Thyroid gland (tissue), 4 donors: ENCODE measurements around the gene TBC1D5. TPM values are rescaled to one million over a fixed set of nuclear protein-coding genes. Genes with fewer than 3 reads are reported as not detected.

ENCODE experiments used
- DNase-seq, 2 donors: peaks; one replicate each; pipeline ENCODE4 v3.0.0-alpha.2; 2019
- H3K27ac ChIP-seq, 3 donors: fragments of 200-600 bp; sonication (generic); 1 replicate in 2 of 3; 2 replicates in 1 of 3; pipeline ENCODE4 v1.5.1; 2016 to 2019; ENCODE audit warnings: mild to moderate bottlenecking in 1 of 3, moderate library complexity in 1 of 3
- H3K27me3 ChIP-seq: fragments of 200-600 bp; sonication (generic); one replicate; pipeline ENCODE4 v1.5.1; 2019
- H3K36me3 ChIP-seq, 2 donors: fragments of 200-600 bp; sonication (generic); one replicate each; pipeline ENCODE4 v1.5.1; 2016 to 2019
- H3K4me1 ChIP-seq, 2 donors: fragments of 200-600 bp; sonication (generic); one replicate each; pipeline ENCODE4 v1.5.1; 2017 to 2019
- H3K4me3 ChIP-seq, 3 donors: fragments of 200-600 bp; sonication (generic); replicated peaks in 1 of 3; 1 replicate in 2 of 3; 2 replicates in 1 of 3; pipeline ENCODE4 v1.5.1; 2016; ENCODE audit warnings: mild to moderate bottlenecking in 1 of 3
- H3K9me3 ChIP-seq: fragments of 200-600 bp; sonication (generic); one replicate; pipeline ENCODE4 v1.5.1; 2017
- CTCF ChIP-seq, 6 experiments: fragments of 200-600 bp in 3 of 6; fragments of 450-650 bp in 3 of 6; sonication (generic) in 3 of 6; IDR thresholded peaks; one replicate each; pipeline ENCODE4 v1.5.1; 2016 to 2019; ENCODE audit warnings: antibody characterized with exemption in 6 of 6, mild to moderate bottlenecking in 2 of 6, inconsistent platforms in 1 of 6, moderate library complexity in 1 of 6
- POLR2A ChIP-seq, 2 donors: fragments of 450-650 bp; IDR thresholded peaks; one replicate each; pipeline ENCODE4 v1.6.1; 2017; ENCODE audit warnings: antibody characterized with exemption in 2 of 2, mild to moderate bottlenecking in 2 of 2, moderate library complexity in 1 of 2
- WGBS, 2 donors: methylation state at CpG; one replicate each; pipeline ENCODE4 v1.1.5; 2017; 5-methylcytosine and 5-hydroxymethylcytosine counted together
- intact Hi-C: fragments of 100-400 bp; cut with DNase I; formaldehyde crosslinking; loops from one replicate; pipeline ENCODE4 v1.15.1; 2023
- total RNA-seq, 4 donors: library from RNA; depleted of rRNA; stranded (reverse); fragments of >200 nt; gene quantifications; one replicate each; pipeline ENCODE4 v1.2.3, GENCODE V29; 2016

The TBC1D5 gene
- total RNA-seq, 4 donors from 2014 or later: 115 to 141 (median 133) TPM

DNA sequence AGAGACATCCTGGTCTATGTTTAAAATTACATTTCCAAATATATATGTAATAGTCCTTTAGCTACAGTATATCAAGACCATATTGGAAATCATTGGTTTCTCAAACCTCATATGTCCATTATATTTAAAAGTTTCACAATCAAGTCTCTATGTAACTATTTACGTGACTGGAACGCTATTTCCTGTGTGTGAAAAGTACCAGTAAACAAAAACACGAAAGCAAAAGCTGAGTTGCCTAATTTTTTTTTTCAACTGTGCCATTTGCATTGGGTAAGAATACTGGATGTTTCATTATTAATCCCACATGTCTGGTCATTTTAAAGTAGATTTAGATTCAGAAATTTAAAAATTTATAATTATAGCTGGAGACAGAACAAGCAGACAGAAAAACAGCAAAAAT lies 381.4 kb downstream of the TBC1D5 start:
- H3K36me3 ChIP-seq: no peaks in the 10 kb centered on the region
- no peaks in the 10 kb centered on the region for H3K4me1 ChIP-seq
- H3K27me3 ChIP-seq: no peaks in the 10 kb centered on the region
- TF ChIP-seq POLR2A (IDR thresholded peaks at IDR 0.05) (no peak), CTCF (IDR thresholded peaks at IDR 0.05) (no peak)
- WGBS, 2 donors: 85 to 90% methylated on average over 3 of the region's 3 CpGs
- H3K4me3 ChIP-seq: no peak overlapping the region
- H3K27ac ChIP-seq: no peak overlapping the region
- DNase-seq: no peak
- H3K9me3 ChIP-seq: no peaks in the 10 kb centered on the region
- intact Hi-C loops: no loop called here

DNA sequence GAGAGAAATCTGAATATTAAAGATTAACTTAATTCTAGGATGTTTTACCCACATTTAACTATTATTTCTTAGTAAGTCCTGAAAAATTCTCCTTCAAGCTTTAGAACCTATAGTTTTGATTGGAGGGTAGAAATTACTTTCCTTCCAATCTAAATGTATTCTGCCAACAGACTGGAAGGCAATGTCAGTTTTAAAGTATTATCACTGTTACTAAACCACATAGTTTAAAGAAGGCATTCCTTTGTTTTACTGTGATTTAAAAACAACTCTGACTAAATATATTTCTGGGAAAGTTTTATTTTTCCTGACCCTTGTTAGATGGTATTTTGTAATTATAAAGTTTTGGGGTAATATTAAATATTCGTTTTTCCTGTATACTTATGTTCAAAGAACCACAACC lies 382.5 kb downstream of the TBC1D5 start:
- H3K36me3 ChIP-seq: no peaks in the 10 kb centered on the region
- no peak for DNase-seq
- H3K27me3 ChIP-seq: no peaks in the 10 kb centered on the region
- H3K4me1 ChIP-seq: no peaks in the 10 kb centered on the region
- TF ChIP-seq POLR2A (IDR thresholded peaks at IDR 0.05) (no peak), CTCF (IDR thresholded peaks at IDR 0.05) (no peak)
- H3K4me3 ChIP-seq: no peak overlapping the region
- H3K27ac ChIP-seq: no peak overlapping the region
- H3K9me3 ChIP-seq: no peaks in the 10 kb centered on the region
- 81 to 82% methylated on average over 1 of the region's 1 CpG for WGBS, 2 donors
- intact Hi-C loops: no loop called here

- Histone ChIP-seq H3K4me1 (no peaks in the 10 kb centered on the region), H3K27ac (no peak overlapping the region), H3K4me3 (no peak overlapping the region), H3K27me3 (no peaks in the 10 kb centered on the region), H3K9me3 (no peaks in the 10 kb centered on the region), H3K36me3 (no peaks in the 10 kb centered on the region)
- 94 to 95% methylated on average over 5 of the region's 5 CpGs for WGBS, 2 donors
- intact Hi-C loops: no loop called here
- no peak for TF ChIP-seq POLR2A (IDR thresholded peaks at IDR 0.05)
- TF ChIP-seq CTCF (IDR thresholded peaks at IDR 0.05): no peak
- DNase-seq: no peak
Observed at GRCh38 chr3:17357035-17357710, 385.3 kb downstream of the TBC1D5 start.

- Histone ChIP-seq H3K27ac (no peak overlapping the region), H3K4me3 (no peak overlapping the region), H3K9me3 (no peaks in the 10 kb centered on the region), H3K36me3 (no peaks in the 10 kb centered on the region), H3K27me3 (no peaks in the 10 kb centered on the region), H3K4me1 (no peaks in the 10 kb centered on the region)
- no peak for DNase-seq
- TF ChIP-seq CTCF (IDR thresholded peaks at IDR 0.05) (no peak), POLR2A (IDR thresholded peaks at IDR 0.05) (no peak)
- intact Hi-C loops: no loop called here
Observed at GRCh38 chr3:17356585-17356984, 385.8 kb downstream of the TBC1D5 start.

DNA sequence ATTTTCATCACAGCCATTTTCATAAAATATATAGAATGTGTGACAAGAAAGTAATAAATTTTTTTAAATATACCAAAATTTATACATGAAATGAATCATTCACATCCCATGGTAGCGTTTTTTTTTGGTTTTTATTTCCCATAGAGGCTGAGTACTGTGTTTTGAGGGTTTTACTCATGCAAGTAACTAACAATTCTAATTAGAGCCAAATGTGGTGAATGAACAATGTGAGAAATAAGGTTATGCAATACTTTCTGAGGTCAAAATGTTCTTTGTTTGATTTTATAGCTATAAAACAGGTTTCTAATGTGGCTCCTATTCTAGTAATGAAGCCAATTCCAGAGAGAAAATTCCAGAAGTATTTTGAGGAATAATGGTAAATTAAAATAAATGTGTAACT lies 386.8 kb downstream of the TBC1D5 start:
- Histone ChIP-seq H3K36me3 (no peaks in the 10 kb centered on the region), H3K27me3 (no peaks in the 10 kb centered on the region), H3K4me1 (no peaks in the 10 kb centered on the region), H3K4me3 (no peak overlapping the region), H3K27ac (no peak overlapping the region), H3K9me3 (no peaks in the 10 kb centered on the region)
- 94 to 97% methylated on average over 1 of the region's 1 CpG for WGBS, 2 donors
- DNase-seq: no peak
- no peak for TF ChIP-seq CTCF (IDR thresholded peaks at IDR 0.05)
- no peak for TF ChIP-seq POLR2A (IDR thresholded peaks at IDR 0.05)
- intact Hi-C loops: no loop called here
